Kidney epithelial cell (primary cell): ENCODE results near the gene ALOX5. TPM values are rescaled to one million over a fixed set of nuclear protein-coding genes. Genes with fewer than 3 reads are reported as not detected.

Experiments used
- DNase-seq: peaks from one replicate; pipeline ENCODE4 v3.0.0-alpha.2; 2010; ENCODE audit warnings: low read depth
- H3K27me3 ChIP-seq: 2 replicates; pipeline ENCODE4 v1.6.0; 2011; ENCODE audit warnings: low read length; ENCODE audit not compliant: control insufficient read depth, insufficient read depth
- H3K36me3 ChIP-seq: 2 replicates; pipeline ENCODE4 v1.5.1; 2011; ENCODE audit warnings: low read length; ENCODE audit not compliant: control insufficient read depth, insufficient read depth
- H3K4me3 ChIP-seq: 2 replicates; pipeline ENCODE4 v1.5.1; 2011; ENCODE audit warnings: low read depth, mild to moderate bottlenecking, control low read depth, low read length
- total RNA-seq: library from RNA; depleted of rRNA; stranded (reverse); fragments of >200 nt; gene quantifications from 2 replicates; pipeline ENCODE4 v1.2.3, GENCODE V29; 2015
- TF ChIP-seq, protein P1 (sequence below): IDR thresholded peaks from 2 replicates; pipeline ENCODE4 v1.5.1; 2011; ENCODE audit warnings: mild to moderate bottlenecking, moderate library complexity, low read length, control low read depth, inconsistent platforms; ENCODE audit not compliant: insufficient read depth, poor library complexity, severe bottlenecking

Gene ALOX5
- total RNA-seq, 1 donor from 2014 or later, result 18.7 TPM

DNA sequence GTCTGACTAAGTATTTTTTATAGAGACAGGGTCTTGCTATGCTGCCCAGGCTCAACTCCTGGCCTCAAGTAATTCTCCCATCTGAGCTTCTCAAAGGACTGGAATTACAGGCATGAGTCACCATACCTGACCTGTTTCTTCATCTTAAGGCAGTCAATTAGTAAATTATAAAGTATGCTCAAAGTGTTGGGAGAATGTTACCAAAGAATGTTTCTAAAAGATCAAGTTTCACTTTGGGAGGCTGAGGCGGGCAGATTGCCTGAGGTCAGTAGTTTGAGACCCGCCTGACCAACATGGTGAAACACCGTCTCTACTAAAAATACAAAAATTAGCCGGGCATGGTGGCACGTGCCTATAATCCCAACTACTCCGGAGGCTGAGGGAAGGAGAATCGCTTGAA, 117.0 kb downstream of the ALOX5 start:
- no peak overlapping the region for H3K4me3 ChIP-seq
- TF ChIP-seq, protein P1, sequence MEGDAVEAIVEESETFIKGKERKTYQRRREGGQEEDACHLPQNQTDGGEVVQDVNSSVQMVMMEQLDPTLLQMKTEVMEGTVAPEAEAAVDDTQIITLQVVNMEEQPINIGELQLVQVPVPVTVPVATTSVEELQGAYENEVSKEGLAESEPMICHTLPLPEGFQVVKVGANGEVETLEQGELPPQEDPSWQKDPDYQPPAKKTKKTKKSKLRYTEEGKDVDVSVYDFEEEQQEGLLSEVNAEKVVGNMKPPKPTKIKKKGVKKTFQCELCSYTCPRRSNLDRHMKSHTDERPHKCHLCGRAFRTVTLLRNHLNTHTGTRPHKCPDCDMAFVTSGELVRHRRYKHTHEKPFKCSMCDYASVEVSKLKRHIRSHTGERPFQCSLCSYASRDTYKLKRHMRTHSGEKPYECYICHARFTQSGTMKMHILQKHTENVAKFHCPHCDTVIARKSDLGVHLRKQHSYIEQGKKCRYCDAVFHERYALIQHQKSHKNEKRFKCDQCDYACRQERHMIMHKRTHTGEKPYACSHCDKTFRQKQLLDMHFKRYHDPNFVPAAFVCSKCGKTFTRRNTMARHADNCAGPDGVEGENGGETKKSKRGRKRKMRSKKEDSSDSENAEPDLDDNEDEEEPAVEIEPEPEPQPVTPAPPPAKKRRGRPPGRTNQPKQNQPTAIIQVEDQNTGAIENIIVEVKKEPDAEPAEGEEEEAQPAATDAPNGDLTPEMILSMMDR, result no peak
- H3K27me3 ChIP-seq, result no peaks in the 10 kb centered on the region
- H3K36me3 ChIP-seq, result no peaks in the 10 kb centered on the region
- DNase-seq, result no peak

Other genes with a start within 250 kb of the ALOX5 start
- not detected in 2 replicates for gene OR13A1, start 58.6 kb upstream of the ALOX5 start, total RNA-seq